ENCODE measurements around the gene MAP3K8.

The MAP3K8 gene

GRCh38 chr10:30392564-30392990, 41.4 kb upstream of the MAP3K8 start:
- TF ChIP-seq ZFX (IDR thresholded peaks at IDR 0.05) (no peak), CTCF (conservative IDR thresholded peaks at IDR 0.05) (peak; percentile 96)
- no peak overlapping the region for H3K27ac ChIP-seq

GRCh38 chr10:30396293-30396692, 37.7 kb upstream of the MAP3K8 start:
- no peak overlapping the region for H3K27ac ChIP-seq

GRCh38 chr10:30396698-30397097, 37.3 kb upstream of the MAP3K8 start:
- no peak overlapping the region for H3K27ac ChIP-seq
- TF ChIP-seq CTCF (conservative IDR thresholded peaks at IDR 0.05) (no peak), ZFX (IDR thresholded peaks at IDR 0.05) (no peak)

More at GRCh38 chr10:30396293-30396692, 37.7 kb upstream of the MAP3K8 start:
- TF ChIP-seq ZFX (IDR thresholded peaks at IDR 0.05), result no peak
- TF ChIP-seq CTCF (conservative IDR thresholded peaks at IDR 0.05), result no peak

GRCh38 chr10:30398193-30398592, 35.8 kb upstream of the MAP3K8 start:
- H3K27ac ChIP-seq, result no peak overlapping the region
- no peak for TF ChIP-seq CTCF (conservative IDR thresholded peaks at IDR 0.05)
- TF ChIP-seq ZFX (IDR thresholded peaks at IDR 0.05), result no peak

GRCh38 chr10:30398788-30399187, 35.2 kb upstream of the MAP3K8 start:
- TF ChIP-seq ZFX (IDR thresholded peaks at IDR 0.05) (no peak), CTCF (conservative IDR thresholded peaks at IDR 0.05) (no peak)
- H3K27ac ChIP-seq, result no peak overlapping the region

- no peak for TF ChIP-seq CTCF (conservative IDR thresholded peaks at IDR 0.05)
- no peak for TF ChIP-seq ZFX (IDR thresholded peaks at IDR 0.05)
- H3K27ac ChIP-seq, result no peak overlapping the region
These were observed 30.5 kb upstream of the MAP3K8 start for GRCh38 chr10:30403494-30403893.

GRCh38 chr10:30404540-30404939, 29.4 kb upstream of the MAP3K8 start:
- no peak overlapping the region for H3K27ac ChIP-seq
- TF ChIP-seq ZFX (IDR thresholded peaks at IDR 0.05) (no peak), CTCF (conservative IDR thresholded peaks at IDR 0.05) (no peak)
